GM21576 (cell line): ENCODE measurements around the gene OR6A2.

Experiments used
- ATAC-seq: cut with Tn5 transposase; IDR thresholded peaks from one replicate; pipeline ENCODE4 v1.9.1; 2021; ENCODE audit warnings: mild to moderate bottlenecking, moderate library complexity; ENCODE audit not compliant: unreplicated experiment

OR6A2 gene

GRCh38 chr11:6757373-6757967 lies 42.0 kb downstream of the OR6A2 start:
- peak; percentile 73 for ATAC-seq

GRCh38 chr11:6755953-6756347 lies 43.5 kb downstream of the OR6A2 start:
- no peak for ATAC-seq

DNA sequence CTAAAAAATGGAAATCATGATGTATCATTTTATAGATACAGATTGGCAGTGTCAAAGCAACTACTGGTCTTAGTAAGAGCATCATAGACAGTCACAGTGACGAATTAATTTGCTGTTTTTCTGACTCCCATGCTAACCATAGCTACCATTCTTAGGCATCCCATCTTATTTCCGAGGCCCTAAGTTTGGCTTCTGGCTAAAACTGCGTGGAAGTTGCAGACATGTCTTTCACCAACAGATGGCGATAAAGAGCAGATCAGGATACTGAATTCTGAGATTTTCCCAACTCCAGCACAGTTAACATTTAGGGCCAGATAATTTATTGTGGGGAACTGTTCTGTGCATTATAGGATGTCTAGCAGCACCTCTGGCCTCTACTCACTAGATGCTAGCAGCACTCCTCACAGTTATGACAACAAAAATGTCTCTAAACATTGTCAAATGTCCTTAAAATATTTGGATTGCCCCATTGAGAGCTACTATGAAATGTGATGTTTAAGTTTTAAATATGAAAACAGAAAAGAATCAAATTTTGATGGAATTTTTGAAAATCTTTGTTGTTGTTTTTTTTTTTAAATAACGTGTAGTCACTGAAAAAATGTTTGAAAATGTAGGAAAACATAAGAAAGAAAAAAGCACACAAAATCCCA lies 44.1 kb downstream of the OR6A2 start:
- no peak for ATAC-seq

GRCh38 chr11:6747097-6747668 lies 52.3 kb downstream of the OR6A2 start:
- ATAC-seq = no peak

DNA sequence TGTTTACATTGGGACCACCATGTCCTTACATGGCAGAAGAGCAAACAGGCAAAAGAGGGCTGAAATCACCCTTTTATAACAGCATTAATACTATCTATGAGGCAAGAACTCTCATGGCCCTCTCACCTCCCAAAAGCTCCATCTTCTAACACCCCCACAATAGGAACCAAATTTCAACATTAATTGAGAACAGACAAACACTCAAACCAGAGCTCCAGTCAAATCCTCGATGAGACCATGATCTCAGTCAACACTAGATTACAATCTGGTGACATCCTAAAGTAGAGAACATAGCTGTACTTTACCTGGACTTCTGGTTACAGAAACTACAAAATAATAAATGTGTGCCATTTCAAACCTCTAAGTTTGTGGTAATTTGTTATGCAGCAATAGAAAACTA lies 52.9 kb downstream of the OR6A2 start:
- peak; percentile 20 for ATAC-seq

- peak; percentile 79 for ATAC-seq
These were observed 53.3 kb downstream of the OR6A2 start for GRCh38 chr11:6746086-6746618.

DNA sequence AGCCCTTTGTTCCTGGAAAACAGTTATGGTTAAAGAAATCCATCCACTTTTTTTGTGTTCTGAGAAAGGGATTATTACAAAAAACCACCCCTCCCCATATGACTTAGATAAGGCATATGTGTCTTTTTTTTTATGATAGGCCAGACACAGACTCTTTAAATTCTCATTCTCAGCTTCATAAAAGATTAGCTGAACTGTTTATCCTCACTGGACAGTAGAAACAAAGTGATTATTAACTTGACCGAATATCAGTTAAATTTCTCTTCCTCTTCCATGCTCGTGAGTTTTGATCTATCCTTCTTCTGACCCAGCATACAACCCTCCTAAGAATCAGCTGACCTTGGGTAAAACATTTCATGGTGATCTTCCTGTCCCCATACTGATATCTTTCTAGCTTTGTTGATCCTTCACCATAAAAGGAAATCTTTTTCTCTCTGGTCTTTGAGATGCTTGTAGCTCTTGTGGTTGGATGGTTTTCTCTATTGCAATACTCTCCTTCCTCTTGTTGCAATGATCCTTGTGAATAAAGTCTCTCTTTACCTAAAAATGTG lies 53.9 kb downstream of the OR6A2 start:
- peak; percentile 67 for ATAC-seq

- ATAC-seq = no peak
These were observed 54.5 kb downstream of the OR6A2 start for GRCh38 chr11:6745018-6745417.

DNA sequence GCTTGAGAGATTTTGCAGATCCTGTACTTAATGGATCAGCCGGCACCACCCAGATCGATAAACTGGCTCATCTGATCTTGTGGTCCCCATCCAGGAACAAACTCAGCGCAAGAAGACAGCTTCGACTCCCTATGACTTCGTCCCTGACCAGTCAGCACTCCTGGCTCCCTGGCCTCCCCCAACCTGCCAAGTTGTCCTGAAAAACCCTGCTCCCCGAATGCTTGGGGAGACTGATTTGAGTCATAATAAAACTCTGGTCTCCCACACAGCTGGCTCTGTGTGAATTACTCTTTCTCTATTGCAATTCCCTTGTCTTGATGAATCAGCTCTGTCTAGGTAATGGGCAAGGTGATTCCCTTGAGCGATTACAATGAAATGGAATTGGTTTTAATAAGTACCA lies 57.2 kb downstream of the OR6A2 start:
- ATAC-seq = no peak
